COLO668 (cell line): Measurements from ENCODE around the gene IFITM1.
"Not testable (repeated sequence)": the region's sequence is repeated elsewhere in the genome, so short reads cannot be mapped to it uniquely, and the experiment has no call there.

Source experiments
- DNase-seq: peaks from one replicate; lab custom pipeline; 2025; ENCODE audit not compliant: unreplicated experiment; lab: John Stamatoyannopoulos, UW

The IFITM1 gene

GRCh38 chr11:340539-341512, 27.0 kb downstream of the IFITM1 start:
- no peak for DNase-seq

DNA sequence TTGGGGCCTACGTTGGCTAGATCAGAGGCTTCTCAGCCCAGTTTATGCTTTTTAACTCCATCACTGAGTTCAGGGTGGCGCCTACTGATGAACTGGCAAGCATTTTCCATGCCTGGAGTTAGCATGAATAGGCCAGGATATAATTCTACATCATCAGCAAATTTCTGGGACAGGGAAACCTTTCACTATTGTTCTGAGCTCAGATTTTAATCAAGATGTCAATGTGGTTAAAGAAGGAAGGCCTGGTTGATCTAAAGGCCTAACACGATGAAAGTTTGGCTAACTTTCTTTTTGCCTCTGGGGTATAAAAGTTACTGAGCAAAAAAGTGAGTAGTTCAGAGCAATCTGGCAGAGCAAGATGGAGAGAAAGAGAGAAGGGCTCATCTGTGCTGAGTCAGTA, 28.5 kb downstream of the IFITM1 start:
- no peak for DNase-seq

DNA sequence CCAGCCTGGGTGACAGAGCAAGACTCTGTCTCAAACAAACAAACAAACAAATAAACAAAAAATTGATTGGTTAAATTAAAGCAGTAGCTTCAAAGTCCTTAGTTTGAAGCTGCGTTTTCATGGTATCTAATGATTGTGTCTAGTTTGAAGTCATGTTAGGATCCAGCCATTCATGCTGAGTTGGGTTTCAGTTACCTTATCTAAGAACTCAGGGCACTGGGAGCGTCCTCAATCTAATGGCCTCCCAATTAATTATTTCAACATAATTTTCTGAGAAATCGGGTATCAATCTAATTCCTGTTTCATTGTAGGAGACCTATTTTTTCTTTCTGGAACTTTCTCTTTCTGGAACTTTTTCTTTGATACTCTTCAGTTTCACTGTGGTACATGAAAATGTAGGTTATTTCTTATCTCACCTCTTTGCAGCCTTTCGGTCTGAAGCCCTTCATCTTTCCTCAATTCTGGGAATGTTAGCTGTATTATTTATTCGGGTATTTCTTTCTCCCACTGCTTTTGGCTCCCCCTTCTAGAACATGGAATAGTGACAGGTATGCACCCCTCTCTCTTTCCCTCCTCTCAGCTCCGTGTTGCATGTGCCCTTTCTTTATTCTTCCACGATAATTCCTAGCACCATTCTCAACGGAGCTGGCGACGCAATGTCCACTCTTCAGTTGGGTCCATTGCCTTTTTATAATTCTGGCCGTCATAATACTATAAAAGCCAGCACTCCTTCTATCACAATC, 31.2 kb downstream of the IFITM1 start:
- no peak for DNase-seq

- no peak for DNase-seq
Measured at GRCh38 chr11:346529-346928, 32.7 kb downstream of the IFITM1 start.

GRCh38 chr11:349270-349954, 35.6 kb downstream of the IFITM1 start:
- DNase-seq: not testable (repeated sequence)

DNA sequence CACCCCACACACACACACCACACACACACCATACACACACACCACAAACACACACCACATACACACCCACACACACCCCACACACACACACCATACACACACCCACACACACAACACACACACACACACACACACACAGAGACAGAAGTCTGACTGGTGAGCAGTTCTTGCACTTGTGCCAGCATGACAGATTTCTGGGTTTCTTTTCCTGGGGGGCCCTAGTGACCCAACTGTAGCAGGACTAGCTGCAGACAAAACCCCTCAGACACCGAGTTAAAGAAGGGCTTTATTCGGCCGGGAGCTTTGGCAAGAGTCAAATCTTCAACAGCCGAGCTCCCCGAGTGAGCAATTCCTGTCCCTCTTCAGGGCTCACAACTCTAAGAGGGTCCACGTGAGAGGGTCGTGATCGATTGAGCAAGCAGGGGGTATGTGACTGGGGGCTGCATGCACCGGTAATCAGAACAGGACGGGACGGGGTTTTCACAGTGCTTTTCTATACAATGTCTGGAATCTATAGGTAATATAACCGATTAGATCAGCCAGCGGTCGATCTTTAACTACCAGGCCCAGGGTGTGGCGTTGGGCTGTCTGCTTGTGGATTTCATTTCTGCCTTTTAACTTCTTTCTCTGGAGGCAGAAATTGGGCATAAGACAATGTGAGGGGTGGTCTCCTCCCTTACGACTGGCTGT, 36.3 kb downstream of the IFITM1 start:
- DNase-seq: not testable (repeated sequence)

DNA sequence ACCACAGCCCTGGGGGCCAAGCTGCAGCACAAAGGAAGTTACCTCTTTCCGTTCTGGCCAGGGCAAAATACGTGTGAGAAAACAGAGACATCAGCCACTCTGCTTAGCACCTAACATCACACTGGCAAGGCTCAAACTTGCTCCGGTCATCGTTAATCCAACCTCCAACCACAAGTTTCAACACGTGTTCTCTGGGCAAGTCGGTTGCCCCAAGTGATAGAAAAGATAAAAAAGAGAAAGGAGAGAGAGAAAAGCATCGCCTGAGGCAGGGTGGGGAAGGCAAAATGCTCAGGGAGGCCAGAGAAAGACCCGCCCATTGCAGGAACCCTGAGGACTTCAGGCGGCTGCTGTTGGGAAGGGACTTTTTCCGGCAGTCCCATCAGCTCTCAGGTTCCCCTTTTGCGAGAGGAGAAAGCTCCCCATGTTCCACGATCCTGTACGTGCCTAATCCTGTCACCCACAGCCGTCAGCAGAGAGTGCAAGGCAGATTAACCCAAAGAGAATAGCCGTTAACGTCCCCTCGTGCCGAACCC, 36.9 kb downstream of the IFITM1 start:
- DNase-seq: no peak

- no peak for DNase-seq
Measured at GRCh38 chr11:351411-351810, 37.6 kb downstream of the IFITM1 start.

DNA sequence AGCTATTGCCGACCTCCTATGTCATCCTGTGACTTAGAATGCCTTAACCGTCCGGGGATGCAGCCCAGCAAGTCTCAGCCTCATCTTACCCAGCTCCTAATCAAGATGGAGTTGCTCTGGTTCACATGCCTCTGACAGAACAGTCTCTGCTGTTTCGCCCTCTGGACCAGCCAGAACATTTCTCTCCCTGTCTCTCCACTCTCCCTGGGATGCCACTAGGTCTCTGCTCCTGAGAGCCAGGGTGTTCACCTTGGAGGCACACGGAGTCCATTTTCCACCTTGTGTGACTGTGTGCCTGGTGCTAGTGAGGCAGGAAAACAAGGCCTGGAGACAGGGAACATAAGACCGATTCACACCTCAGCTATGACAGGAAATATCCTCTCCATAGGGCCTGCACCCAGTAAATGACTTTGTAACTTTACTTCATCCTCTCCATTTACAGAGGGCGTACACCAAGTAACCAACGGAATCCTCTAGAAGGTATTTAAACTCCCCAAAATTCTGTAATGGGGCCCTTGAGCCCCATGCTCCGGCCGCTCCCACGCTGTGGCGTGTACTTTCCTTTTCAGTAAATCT, 38.7 kb downstream of the IFITM1 start:
- DNase-seq: no peak

DNA sequence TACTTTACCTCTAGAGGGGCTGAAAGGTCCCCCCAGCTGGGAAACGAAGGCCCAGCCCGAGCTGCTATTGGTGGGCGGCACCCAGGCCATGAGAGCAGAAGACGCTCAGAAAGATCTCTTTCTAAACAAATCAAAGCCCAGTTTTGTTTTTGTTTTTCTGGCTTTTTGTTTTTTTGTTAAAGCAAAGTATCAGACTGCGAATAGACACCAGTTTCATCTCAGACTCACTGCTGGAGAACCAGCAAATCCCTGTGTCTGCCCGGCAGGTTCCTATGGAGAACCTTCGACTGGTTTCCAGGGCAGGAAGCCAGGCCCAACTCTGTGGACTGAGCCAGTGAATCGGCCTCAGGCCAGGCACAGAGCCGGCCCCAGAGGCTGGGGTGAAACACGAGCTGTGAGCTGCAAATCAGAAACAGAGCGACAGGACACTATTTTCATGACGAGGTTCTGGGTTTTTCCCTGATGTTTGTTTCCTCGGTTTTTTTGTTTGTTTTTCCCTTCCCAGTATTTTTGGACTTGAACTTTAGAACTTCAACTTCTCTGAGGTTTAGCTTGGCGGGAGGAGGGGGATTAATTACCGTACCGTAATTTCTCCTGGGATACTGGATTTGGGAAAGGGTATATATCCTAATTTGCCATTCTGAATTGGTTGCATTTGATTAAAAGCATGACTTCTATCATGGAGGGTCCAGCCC, 39.5 kb downstream of the IFITM1 start:
- DNase-seq: no peak

DNA sequence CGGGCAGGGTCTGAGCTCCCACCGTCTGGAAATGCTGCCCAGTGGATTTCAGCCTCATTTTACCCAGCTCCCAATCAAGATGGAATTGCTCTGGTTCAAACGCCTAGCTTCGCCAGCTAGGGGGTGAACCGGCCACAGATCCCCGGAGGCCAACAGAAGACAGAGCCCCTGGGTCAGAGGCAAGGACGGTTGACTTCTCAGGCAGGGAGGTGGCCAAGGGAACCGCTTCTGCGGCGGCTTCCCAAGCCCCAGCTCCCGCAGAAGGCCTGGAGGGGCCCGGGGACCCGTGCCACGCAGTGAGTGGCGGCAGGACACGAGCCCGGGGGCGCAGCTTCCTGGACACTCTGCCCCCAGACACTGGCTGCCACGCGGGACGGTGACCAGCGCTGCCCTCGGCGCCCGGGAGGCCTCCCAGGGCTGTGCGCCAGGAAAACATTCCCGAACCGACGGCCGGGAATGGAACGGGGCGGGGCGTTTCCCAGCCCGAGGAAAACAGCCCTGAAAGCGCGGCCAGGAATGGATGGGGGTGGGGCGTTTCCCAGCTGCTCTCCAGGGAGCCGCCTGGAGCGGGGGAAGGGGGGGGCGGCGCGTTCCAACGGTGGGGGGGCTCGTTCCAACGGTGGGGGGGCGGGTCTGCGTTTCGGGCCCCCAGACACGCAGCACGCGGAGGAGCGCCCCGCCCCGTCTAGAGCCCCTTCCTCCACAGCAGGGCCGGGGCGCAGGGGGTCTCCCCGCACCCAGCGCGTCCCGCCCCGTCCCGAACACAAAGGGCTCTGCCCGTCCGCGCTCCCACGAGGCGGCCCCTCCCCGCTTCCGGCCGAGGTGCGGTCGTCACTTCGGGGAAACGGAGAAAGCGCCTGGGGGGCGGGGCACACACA, 42.0 kb downstream of the IFITM1 start:
- DNase-seq: peak; percentile 23

DNA sequence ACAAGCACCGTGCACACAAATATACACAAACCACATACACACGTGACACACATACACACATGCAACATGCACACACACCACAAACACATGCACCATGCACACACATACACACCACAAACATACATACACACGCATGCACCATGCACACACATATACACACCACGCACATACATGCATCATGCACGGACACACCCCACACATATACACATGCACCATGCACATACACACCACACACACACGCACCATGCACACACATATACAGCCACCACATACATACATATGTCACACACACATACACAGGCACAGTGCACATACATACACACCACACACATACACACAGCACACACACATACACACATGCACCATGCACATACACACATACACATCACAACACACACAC, 42.8 kb downstream of the IFITM1 start:
- DNase-seq: no peak

- no peak for DNase-seq
Measured at GRCh38 chr11:357582-357981, 43.7 kb downstream of the IFITM1 start.

DNA sequence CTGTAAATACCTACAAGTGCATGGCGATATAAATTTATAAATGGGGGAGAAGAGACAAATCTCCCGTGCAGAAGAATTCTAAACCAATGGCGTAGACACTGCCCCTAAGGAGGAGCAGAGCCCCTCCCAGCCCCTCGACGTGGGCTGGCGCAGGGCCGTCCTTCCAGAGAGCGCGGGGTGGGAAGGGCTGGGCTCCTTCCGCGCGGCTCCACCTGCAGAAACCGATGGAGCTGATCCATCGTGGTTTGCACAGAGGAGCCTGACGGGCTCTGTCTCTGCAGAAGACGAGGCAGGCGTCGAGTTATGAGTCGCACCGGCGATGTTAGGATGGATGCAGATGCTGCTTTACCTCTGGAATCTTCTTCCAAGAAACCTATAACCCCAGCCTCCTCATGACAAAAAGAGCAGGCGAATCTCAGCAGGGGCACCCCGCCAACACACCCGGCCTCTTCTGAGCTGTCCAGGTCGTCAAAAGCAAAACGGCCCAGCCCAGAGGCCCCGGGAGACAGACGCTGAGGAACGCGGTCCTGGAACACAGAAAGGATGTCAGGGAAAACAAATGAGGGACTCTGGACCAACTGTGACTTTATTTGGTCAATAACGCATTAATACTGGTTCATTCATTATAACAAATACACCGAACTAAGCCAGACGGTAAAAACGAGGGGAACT, 44.4 kb downstream of the IFITM1 start:
- DNase-seq: no peak

GRCh38 chr11:359181-359714, 45.4 kb downstream of the IFITM1 start:
- DNase-seq: no peak

GRCh38 chr11:360326-361280, 46.8 kb downstream of the IFITM1 start:
- DNase-seq: no peak
